Sigmoid colon (tissue), 7 donors: ENCODE data around the gene CPSF4L. TPM values are rescaled to one million over a fixed set of nuclear protein-coding genes. Genes with fewer than 3 reads are reported as not detected.
A peak's percentile ranks its signal among the peaks of the same experiment; 100 is the strongest.

Experiments used
- DNase-seq: peaks from one replicate; pipeline ENCODE4 v3.0.0-alpha.2; 2019
- H3K27ac ChIP-seq, 4 donors: fragments of 200-600 bp; sonication (generic); one replicate each; pipeline ENCODE4 v1.5.1; 2016 to 2019; ENCODE audit warnings: mild to moderate bottlenecking in 1 of 4
- H3K27me3 ChIP-seq, 3 donors: fragments of 200-600 bp; sonication (generic); one replicate each; pipeline ENCODE4 v1.5.1; 2019; ENCODE audit warnings: mild to moderate bottlenecking in 1 of 3
- H3K36me3 ChIP-seq, 4 donors: fragments of 200-600 bp; sonication (generic); one replicate each; pipeline ENCODE4 v1.5.1; 2016 to 2019
- H3K4me1 ChIP-seq, 4 donors: fragments of 200-600 bp; sonication (generic); one replicate each; pipeline ENCODE4 v1.5.1; 2017 to 2019
- H3K4me3 ChIP-seq, 4 donors: fragments of 200-600 bp; sonication (generic); one replicate each; pipeline ENCODE4 v1.5.1; 2017 to 2019; ENCODE audit warnings: mild to moderate bottlenecking in 2 of 4, moderate library complexity in 1 of 4
- H3K9me3 ChIP-seq, 4 donors: fragments of 200-600 bp in 3 of 4; sonication (generic) in 3 of 4; one replicate each; pipeline versions ENCODE4 v1.5.1 to v1.6.1; 2013 to 2019
- CTCF ChIP-seq, 4 experiments: fragments of 450-650 bp in 3 of 4; fragments of 200-600 bp in 1 of 4; IDR thresholded peaks; one replicate each; pipeline ENCODE4 v1.5.1; 2016 to 2019; ENCODE audit warnings: antibody characterized with exemption in 4 of 4, mild to moderate bottlenecking in 3 of 4, moderate library complexity in 2 of 4
- EP300 ChIP-seq, 4 donors: sonication (generic); formaldehyde crosslinking; IDR thresholded peaks; one replicate each; pipeline ENCODE4 v1.6.1; 2017; ENCODE audit warnings: antibody characterized with exemption in 4 of 4
- POLR2A ChIP-seq, 2 donors: fragments of 450-650 bp; IDR thresholded peaks; one replicate each; pipeline ENCODE4 v1.6.1; 2016; ENCODE audit warnings: antibody characterized with exemption in 2 of 2, mild to moderate bottlenecking in 2 of 2, moderate library complexity in 2 of 2
- POLR2AphosphoS5 ChIP-seq, 4 donors: sonication (generic); formaldehyde crosslinking; IDR thresholded peaks; one replicate each; pipeline ENCODE4 v1.6.1; 2017; ENCODE audit warnings: antibody characterized with exemption in 4 of 4
- WGBS, 2 donors: extraction: QIAGEN DNeasy Blood & Tissue Kit; methylation state at CpG; one replicate each; pipeline ENCODE4 v1.1.7; 2013; 5-methylcytosine and 5-hydroxymethylcytosine counted together
- intact Hi-C: fragments of 100-400 bp; cut with DNase I; formaldehyde crosslinking; loops from one replicate; pipeline ENCODE4 v1.15.1; 2023
- polyA plus RNA-seq, 3 donors: library from polyadenylated mRNA; stranded (reverse); fragments of 200-250 nt; gene quantifications; one replicate each; pipeline ENCODE4 v1.2.3, GENCODE V29; 2013
- total RNA-seq, 4 donors: library from RNA; depleted of rRNA; stranded (reverse); fragments of >200 nt; gene quantifications; one replicate each; pipeline ENCODE4 v1.1.0, GENCODE V29; 2016
- donor health status: healthy with polysubstance abuse.
- donor health status: Bipolar disorder and iron deficiency.
- donor health status: healthy.

Gene CPSF4L
- total and polyA plus RNA-seq, 7 donors = not detected

GRCh38 chr17:73269791-73270190 is 8.1 kb upstream of the CPSF4L start:
- intact Hi-C loops = no loop called here
- H3K27me3 ChIP-seq = no peaks in the 10 kb centered on the region
- no peak for TF ChIP-seq CTCF (IDR thresholded peaks at IDR 0.05)
- no peak for TF ChIP-seq EP300 (IDR thresholded peaks at IDR 0.05)
- no peak for TF ChIP-seq POLR2A (IDR thresholded peaks at IDR 0.05)
- no peak for TF ChIP-seq POLR2AphosphoS5 (IDR thresholded peaks at IDR 0.05)
- no peak overlapping the region for H3K4me3 ChIP-seq
- no peak for DNase-seq
- 0 to 100% methylated on average over 1 of the region's 1 CpG for WGBS, 2 donors
- H3K4me1 ChIP-seq = no peaks in the 10 kb centered on the region
- H3K27ac ChIP-seq = no peak overlapping the region
- H3K36me3 ChIP-seq = no peaks in the 10 kb centered on the region
- peaks cover 0 to 3% (median 0%) of the 10 kb centered on the region in 4 donors for H3K9me3 ChIP-seq

- H3K27me3 ChIP-seq = no peaks in the 10 kb centered on the region
- peaks cover 0 to 3% (median 0%) of the 10 kb centered on the region in 4 donors for H3K9me3 ChIP-seq
- no peak for DNase-seq
- no peak overlapping the region for H3K4me3 ChIP-seq
- no peaks in the 10 kb centered on the region for H3K36me3 ChIP-seq
- TF ChIP-seq POLR2AphosphoS5 (IDR thresholded peaks at IDR 0.05) = no peak
- TF ChIP-seq EP300 (IDR thresholded peaks at IDR 0.05) = no peak
- no peak for TF ChIP-seq POLR2A (IDR thresholded peaks at IDR 0.05)
- no peak for TF ChIP-seq CTCF (IDR thresholded peaks at IDR 0.05)
- intact Hi-C loops = no loop called here
- H3K27ac ChIP-seq = no peak overlapping the region
- no peaks in the 10 kb centered on the region for H3K4me1 ChIP-seq
These were observed 7.6 kb upstream of the CPSF4L start for GRCh38 chr17:73269329-73269615.

GRCh38 chr17:73268582-73269328 is 7.1 kb upstream of the CPSF4L start:
- WGBS, 2 donors = 84 to 87% methylated on average over 9 of the region's 9 CpGs
- Histone ChIP-seq H3K9me3 (peaks cover 0 to 3% (median 0%) of the 10 kb centered on the region in 4 donors), H3K27ac (no peak overlapping the region), H3K4me3 (no peak overlapping the region), H3K36me3 (no peaks in the 10 kb centered on the region), H3K4me1 (no peaks in the 10 kb centered on the region), H3K27me3 (no peaks in the 10 kb centered on the region)
- intact Hi-C loops = no loop called here
- DNase-seq = no peak
- TF ChIP-seq POLR2AphosphoS5 (IDR thresholded peaks at IDR 0.05) = no peak
- no peak for TF ChIP-seq EP300 (IDR thresholded peaks at IDR 0.05)
- no peak for TF ChIP-seq CTCF (IDR thresholded peaks at IDR 0.05)
- no peak for TF ChIP-seq POLR2A (IDR thresholded peaks at IDR 0.05)

GRCh38 chr17:73267648-73268537 is 6.2 kb upstream of the CPSF4L start:
- TF ChIP-seq POLR2AphosphoS5 (IDR thresholded peaks at IDR 0.05) = peak in 1 of 4 donors; percentile 16
- no peak for TF ChIP-seq EP300 (IDR thresholded peaks at IDR 0.05)
- no peak for DNase-seq
- H3K27me3 ChIP-seq = no peaks in the 10 kb centered on the region
- intact Hi-C loops = no loop called here
- 64 to 72% methylated on average over 11 of the region's 11 CpGs for WGBS, 2 donors
- H3K4me1 ChIP-seq = peaks cover 0 to 1% (median 0%) of the 10 kb centered on the region in 4 donors
- no peaks in the 10 kb centered on the region for H3K36me3 ChIP-seq
- no peak overlapping the region for H3K27ac ChIP-seq
- no peak overlapping the region for H3K4me3 ChIP-seq
- H3K9me3 ChIP-seq = peaks cover 0 to 3% (median 0%) of the 10 kb centered on the region in 4 donors

- intact Hi-C loops = no loop called here
- H3K27me3 ChIP-seq = no peaks in the 10 kb centered on the region
- H3K27ac ChIP-seq = no peak overlapping the region
- H3K9me3 ChIP-seq = peaks cover 0 to 3% (median 0%) of the 10 kb centered on the region in 4 donors
- no peaks in the 10 kb centered on the region for H3K36me3 ChIP-seq
- TF ChIP-seq EP300 (IDR thresholded peaks at IDR 0.05) = no peak
- no peak for TF ChIP-seq POLR2AphosphoS5 (IDR thresholded peaks at IDR 0.05)
- no peak for TF ChIP-seq POLR2A (IDR thresholded peaks at IDR 0.05)
- TF ChIP-seq CTCF (IDR thresholded peaks at IDR 0.05) = no peak
- H3K4me3 ChIP-seq = no peak overlapping the region
- DNase-seq = no peak
- H3K4me1 ChIP-seq = peaks cover 0 to 12% (median 8%) of the 10 kb centered on the region in 4 donors
- 89% methylated on average over 11 of the region's 11 CpGs for WGBS, 2 donors
These were observed 5.1 kb upstream of the CPSF4L start for GRCh38 chr17:73266796-73267195.
